Progenitor cell of endocrine pancreas (in vitro differentiated cells): ENCODE data around the gene ARID3C. TPM values are rescaled to one million over a fixed set of nuclear protein-coding genes. Genes with fewer than 3 reads are reported as not detected.

Experiments
- DNase-seq: peaks from one replicate; pipeline ENCODE4 v3.0.0; 2021; ENCODE audit warnings: low spot score; ENCODE audit not compliant: unreplicated experiment
- H3K27ac Mint-ChIP-seq: 2 replicates; pipeline ENCODE4 v1.8.0; 2021; ENCODE audit warnings: mild to moderate bottlenecking, moderate library complexity, mixed read lengths
- H3K27me3 Mint-ChIP-seq: 2 replicates; pipeline ENCODE4 v1.8.0; 2021; ENCODE audit warnings: mixed read lengths
- H3K36me3 Mint-ChIP-seq: 2 replicates; pipeline ENCODE4 v1.8.0; 2022; ENCODE audit warnings: mixed read lengths; ENCODE audit not compliant: insufficient read depth
- H3K4me1 Mint-ChIP-seq: 2 replicates; pipeline ENCODE4 v1.8.0; 2021; ENCODE audit warnings: low read depth, mixed read lengths
- H3K4me3 Mint-ChIP-seq: 2 replicates; pipeline ENCODE4 v1.8.0; 2021; ENCODE audit warnings: low read depth, mild to moderate bottlenecking, moderate library complexity, mixed read lengths
- H3K9me3 Mint-ChIP-seq: 2 replicates; pipeline ENCODE4 v1.8.0; 2021; ENCODE audit warnings: low read depth, mixed read lengths
- CTCF ChIP-seq: fragments of 200-600 bp; sonication (generic); IDR thresholded peaks from one replicate; pipeline ENCODE4 v1.5.0; 2021; ENCODE audit warnings: antibody characterized with exemption, mild to moderate bottlenecking; ENCODE audit not compliant: unreplicated experiment
- total RNA-seq: library from RNA; stranded (reverse); gene quantifications from 2 replicates; pipeline ENCODE4 v1.2.1, GENCODE V29; 2021

Gene ARID3C
- total RNA-seq, 1 donor from 2014 or later = 12.0 TPM

- TF ChIP-seq CTCF = no peak
- Mint-ChIP-seq H3K36me3 (peaks cover 5% of the 10 kb centered on the region), H3K27ac (peak overlapping the region; percentile 83), H3K4me1 (peaks cover 30% of the 10 kb centered on the region), H3K27me3 (peaks cover 37% of the 10 kb centered on the region), H3K4me3 (peak overlapping the region; percentile 48), H3K9me3 (no peaks in the 10 kb centered on the region)
- DNase-seq = no peak
Measured at GRCh38 chr9:34630402-34631154, 1.7 kb upstream of the ARID3C start.

- DNase-seq = no peak
- Mint-ChIP-seq H3K27me3 (peaks cover 37% of the 10 kb centered on the region), H3K9me3 (no peaks in the 10 kb centered on the region), H3K36me3 (peaks cover 1% of the 10 kb centered on the region), H3K4me1 (peaks cover 33% of the 10 kb centered on the region), H3K4me3 (peak overlapping the region; percentile 75), H3K27ac (no peak overlapping the region)
- no peak for TF ChIP-seq CTCF
Measured at GRCh38 chr9:34629491-34629808, 584 bp upstream of the ARID3C start.

- DNase-seq = no peak
- Mint-ChIP-seq H3K27ac (peak overlapping the region; percentile 75), H3K27me3 (peaks cover 37% of the 10 kb centered on the region), H3K9me3 (no peaks in the 10 kb centered on the region), H3K36me3 (no peaks in the 10 kb centered on the region), H3K4me1 (peaks cover 35% of the 10 kb centered on the region), H3K4me3 (peak overlapping the region; percentile 77)
- no peak for TF ChIP-seq CTCF
Measured at GRCh38 chr9:34627716-34628655, 880 bp downstream of the ARID3C start.

GRCh38 chr9:34625186-34625486 is 3.7 kb downstream of the ARID3C start:
- peak overlapping the region; percentile 68 for H3K27ac Mint-ChIP-seq
- no peaks in the 10 kb centered on the region for H3K36me3 Mint-ChIP-seq
- DNase-seq = no peak
- peaks cover 23% of the 10 kb centered on the region for H3K27me3 Mint-ChIP-seq
- H3K9me3 Mint-ChIP-seq = no peaks in the 10 kb centered on the region
- peaks cover 34% of the 10 kb centered on the region for H3K4me1 Mint-ChIP-seq
- no peak for TF ChIP-seq CTCF
- H3K4me3 Mint-ChIP-seq = peak overlapping the region; percentile 37

- H3K9me3 Mint-ChIP-seq = no peaks in the 10 kb centered on the region
- H3K4me3 Mint-ChIP-seq = peak overlapping the region; percentile 37
- H3K27ac Mint-ChIP-seq = peak overlapping the region; percentile 68
- TF ChIP-seq CTCF = no peak
- peaks cover 21% of the 10 kb centered on the region for H3K27me3 Mint-ChIP-seq
- peaks cover 37% of the 10 kb centered on the region for H3K4me1 Mint-ChIP-seq
- no peaks in the 10 kb centered on the region for H3K36me3 Mint-ChIP-seq
- DNase-seq = peak; percentile 44
Measured at GRCh38 chr9:34624475-34625185, 4.2 kb downstream of the ARID3C start.
